OCI-LY3 (cell line): ENCODE measurements around the gene C21orf91.

Experiments
- EZH2phosphoT487 ChIP-seq: fragments of 200-600 bp; shearing (Covaris generic); IDR thresholded peaks from 2 replicates; pipeline ENCODE4 v1.6.1; 2018; ENCODE audit warnings: antibody characterized with exemption, mixed run types, low read depth
- TF ChIP-seq, protein P1 (sequence below): fragments of 200-600, 300-600 bp; sonication (generic); IDR thresholded peaks from 2 replicates; pipeline ENCODE4 v1.5.1; 2014; ENCODE audit warnings: antibody characterized with exemption, low read length, low read depth

DNA sequence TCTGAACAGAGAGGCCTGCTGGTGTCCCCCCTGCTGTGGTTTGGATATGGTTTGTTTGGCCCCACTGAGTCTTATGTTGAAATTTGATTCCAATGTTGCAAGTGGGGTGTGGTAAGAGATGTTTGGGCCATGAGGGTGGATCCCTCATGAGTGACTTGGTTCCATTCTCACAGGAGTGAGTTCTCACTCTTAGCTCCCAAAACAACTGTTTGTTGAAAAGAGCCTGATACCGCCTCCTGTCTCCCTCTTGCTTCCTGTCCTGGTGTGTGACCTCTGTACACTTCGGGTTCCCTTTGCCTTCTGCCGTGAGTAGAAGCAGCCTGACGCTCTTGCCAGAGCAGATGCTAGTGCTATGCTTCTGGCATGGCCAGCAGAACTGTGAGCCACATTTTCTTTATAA is 60.5 kb downstream of the C21orf91 start:
- TF ChIP-seq, protein P1, sequence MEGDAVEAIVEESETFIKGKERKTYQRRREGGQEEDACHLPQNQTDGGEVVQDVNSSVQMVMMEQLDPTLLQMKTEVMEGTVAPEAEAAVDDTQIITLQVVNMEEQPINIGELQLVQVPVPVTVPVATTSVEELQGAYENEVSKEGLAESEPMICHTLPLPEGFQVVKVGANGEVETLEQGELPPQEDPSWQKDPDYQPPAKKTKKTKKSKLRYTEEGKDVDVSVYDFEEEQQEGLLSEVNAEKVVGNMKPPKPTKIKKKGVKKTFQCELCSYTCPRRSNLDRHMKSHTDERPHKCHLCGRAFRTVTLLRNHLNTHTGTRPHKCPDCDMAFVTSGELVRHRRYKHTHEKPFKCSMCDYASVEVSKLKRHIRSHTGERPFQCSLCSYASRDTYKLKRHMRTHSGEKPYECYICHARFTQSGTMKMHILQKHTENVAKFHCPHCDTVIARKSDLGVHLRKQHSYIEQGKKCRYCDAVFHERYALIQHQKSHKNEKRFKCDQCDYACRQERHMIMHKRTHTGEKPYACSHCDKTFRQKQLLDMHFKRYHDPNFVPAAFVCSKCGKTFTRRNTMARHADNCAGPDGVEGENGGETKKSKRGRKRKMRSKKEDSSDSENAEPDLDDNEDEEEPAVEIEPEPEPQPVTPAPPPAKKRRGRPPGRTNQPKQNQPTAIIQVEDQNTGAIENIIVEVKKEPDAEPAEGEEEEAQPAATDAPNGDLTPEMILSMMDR = no peak
- no peak for TF ChIP-seq EZH2phosphoT487
